Activated CD8-positive, alpha-beta memory T cell treated with anti-CD3 and anti-CD28 coated beads for 36 hours (primary cell): Measurements from ENCODE around the gene FGF19. TPM values are rescaled to one million over a fixed set of nuclear protein-coding genes. Genes with fewer than 3 reads are reported as not detected.

ENCODE experiments used
- CTCF ChIA-PET: fragments of 350-600 bp; sonication (Branson Sonifier 250); formaldehyde crosslinking; loops from one replicate; lab custom pipeline; 2021; ENCODE audit warnings: antibody characterized with exemption; lab: Charles Lee
- POLR2A ChIA-PET: fragments of 350-600 bp; sonication (Branson Sonifier 250); formaldehyde crosslinking; loops from one replicate; lab custom pipeline; 2021; ENCODE audit warnings: antibody characterized with exemption; lab: Charles Lee
- total RNA-seq, 2 experiments: library from RNA; stranded (reverse); gene quantifications; one replicate each; pipeline ENCODE4 v1.2.3, GENCODE V29; 2021

Gene FGF19
- total RNA-seq, 2 experiments from 2014 or later, result not detected

- CTCF ChIA-PET, result no interaction called here
- POLR2A ChIA-PET, result no interaction called here
Measured at GRCh38 chr11:69682221-69682620, 21.6 kb downstream of the FGF19 start.

- CTCF ChIA-PET, result interaction anchor here (2.1 kb wide), 1 partner anchor 11 kb away, joined by 7 read pairs; no protein-coding TSS in a partner anchor
- POLR2A ChIA-PET, result no interaction called here
Measured at GRCh38 chr11:69680688-69681087, 23.1 kb downstream of the FGF19 start.

GRCh38 chr11:69677749-69678148, 26.1 kb downstream of the FGF19 start:
- POLR2A ChIA-PET, result no interaction called here
- CTCF ChIA-PET, result interaction anchor here (1.1 kb wide), 1 partner anchor 9 kb away, joined by 3 read pairs; no protein-coding TSS in a partner anchor

DNA sequence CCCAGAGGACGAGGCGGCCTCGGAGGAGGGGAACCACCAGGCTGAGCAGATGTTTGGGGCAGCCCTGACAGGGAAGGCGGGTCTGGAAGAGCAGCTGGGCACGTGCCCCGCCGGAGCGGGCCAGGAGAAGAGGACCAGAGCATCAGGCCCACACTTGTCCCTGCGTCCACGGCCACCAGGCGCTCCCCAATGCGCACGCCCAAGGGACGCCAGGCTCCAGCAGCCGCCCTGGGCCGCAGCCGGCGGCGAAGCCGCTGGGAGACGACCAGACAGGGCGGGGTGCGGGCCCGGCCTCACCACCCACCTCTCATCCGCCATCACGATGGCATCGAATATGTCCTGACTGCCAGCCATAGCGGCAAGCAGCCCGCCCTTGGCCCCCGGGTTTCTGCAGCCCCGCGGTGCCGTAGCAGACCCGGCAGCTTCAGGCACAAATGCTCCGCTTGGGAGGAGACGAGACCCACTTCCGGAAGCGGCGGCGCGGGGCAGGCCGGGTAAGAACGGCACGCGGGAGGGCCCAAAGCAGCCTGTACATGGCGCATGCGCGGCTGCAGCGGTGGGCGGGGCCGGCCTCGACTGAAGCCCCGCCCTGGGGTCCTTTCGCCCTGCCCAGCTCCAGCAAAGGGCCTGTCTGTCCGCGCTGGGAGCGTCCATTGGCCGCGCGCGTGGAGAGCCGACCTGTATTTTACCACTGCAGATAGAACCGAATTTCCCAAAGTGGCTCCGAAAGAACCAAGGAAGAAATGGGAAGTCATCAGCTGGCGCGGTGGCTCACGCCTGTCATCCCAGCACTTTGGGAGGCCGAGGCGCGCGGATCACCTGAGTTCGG, 28.7 kb downstream of the FGF19 start, which contains the start of gene LTO1:
Gene LTO1 (minus strand): TSS at position 468 of the 829 bp plus-strand sequence. CDS start 114 bp downstream, at position 354.
- CTCF ChIA-PET, result interaction anchor here (1.3 to 1.6 kb wide), 3 partner anchors 12 to 244 kb away, joined by 3 to 4 read pairs (median 3); no protein-coding TSS in a partner anchor

GRCh38 chr11:69674267-69674885, 29.4 kb downstream of the FGF19 start:
- POLR2A ChIA-PET, result interaction anchor here (0.7 kb wide), 1 partner anchor 35 kb away, joined by 4 read pairs; no protein-coding TSS in a partner anchor

More for the DNA sequence above, 28.7 kb downstream of the FGF19 start, which contains the start of gene LTO1:
- POLR2A ChIA-PET, result interaction anchor here (0.6 to 1.1 kb wide), 3 partner anchors 36 to 836 kb away, joined by 3 to 4 read pairs (median 3); no protein-coding TSS in a partner anchor

DNA sequence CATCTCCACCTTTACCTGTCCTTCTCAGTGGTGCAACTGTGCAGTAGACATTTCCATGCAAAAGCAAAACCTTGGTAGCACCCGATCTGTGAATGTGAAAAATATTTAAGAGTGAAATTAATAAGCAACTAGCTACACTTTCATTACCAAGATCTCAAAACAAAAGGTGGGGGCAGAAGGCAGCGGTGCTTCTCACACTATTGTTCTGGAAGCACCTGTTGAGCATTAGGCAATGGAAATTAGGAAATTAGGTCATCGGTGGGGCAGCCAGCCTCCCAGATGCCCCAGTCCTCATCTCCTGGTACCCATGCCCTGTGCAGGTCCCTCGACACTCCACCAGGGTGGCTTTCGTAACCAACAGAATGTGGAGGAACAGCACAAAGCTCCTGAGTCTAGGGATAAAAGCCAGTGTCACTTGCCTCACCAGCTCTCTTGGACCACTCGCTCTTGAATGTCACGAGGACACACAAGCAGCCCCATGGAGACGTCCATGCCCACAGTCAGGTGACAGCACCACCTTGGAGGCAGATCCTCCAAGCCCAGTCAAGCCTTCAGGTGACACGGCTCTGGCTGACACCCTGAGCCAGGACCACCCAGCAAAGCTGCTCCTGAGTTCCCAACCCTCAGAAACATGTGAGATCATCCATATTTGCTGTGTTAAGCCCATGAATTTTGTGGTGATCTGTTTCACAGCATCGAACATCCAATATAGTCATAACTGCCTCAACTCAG, 31.9 kb downstream of the FGF19 start:
- ChIA-PET POLR2A (no interaction called here), CTCF (interaction anchor here (2.7 kb wide), 1 partner anchor 12 kb away, joined by 10 read pairs; no protein-coding TSS in a partner anchor)

More at GRCh38 chr11:69674267-69674885, 29.4 kb downstream of the FGF19 start:
- CTCF ChIA-PET, result interaction anchor here (1.3 to 1.6 kb wide), 3 partner anchors 12 to 245 kb away, joined by 3 to 4 read pairs (median 3); no protein-coding TSS in a partner anchor

GRCh38 chr11:69670158-69670845, 33.5 kb downstream of the FGF19 start:
- ChIA-PET CTCF (interaction anchor here (0.9 to 2.7 kb wide), 4 partner anchors 9 to 77 kb away, joined by 3 to 10 read pairs (median 6); no protein-coding TSS in a partner anchor), POLR2A (no interaction called here)

DNA sequence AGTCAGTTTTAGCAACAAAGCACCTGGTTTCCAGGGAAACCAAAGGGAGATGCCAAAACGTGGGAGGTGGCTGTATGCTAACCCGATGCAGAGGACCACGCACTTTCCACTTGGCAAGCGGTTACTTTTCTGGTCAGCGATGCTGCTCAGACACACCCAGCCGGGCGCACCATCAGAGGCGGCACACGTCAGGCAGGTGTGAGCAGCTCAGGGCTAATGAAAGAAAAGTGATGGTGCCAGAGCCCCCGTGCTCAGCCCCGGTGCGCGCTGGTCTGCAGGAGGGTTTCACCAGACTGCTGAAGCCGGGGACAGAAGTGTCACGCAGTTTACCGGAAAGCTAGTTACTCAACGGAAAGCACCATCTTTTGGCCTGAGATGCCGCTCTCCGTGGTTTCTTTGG, 34.3 kb downstream of the FGF19 start:
- ChIA-PET POLR2A (no interaction called here), CTCF (interaction anchor here (1.0 to 2.7 kb wide), 3 partner anchors 10 to 30 kb away, joined by 3 to 10 read pairs (median 7); no protein-coding TSS in a partner anchor)

DNA sequence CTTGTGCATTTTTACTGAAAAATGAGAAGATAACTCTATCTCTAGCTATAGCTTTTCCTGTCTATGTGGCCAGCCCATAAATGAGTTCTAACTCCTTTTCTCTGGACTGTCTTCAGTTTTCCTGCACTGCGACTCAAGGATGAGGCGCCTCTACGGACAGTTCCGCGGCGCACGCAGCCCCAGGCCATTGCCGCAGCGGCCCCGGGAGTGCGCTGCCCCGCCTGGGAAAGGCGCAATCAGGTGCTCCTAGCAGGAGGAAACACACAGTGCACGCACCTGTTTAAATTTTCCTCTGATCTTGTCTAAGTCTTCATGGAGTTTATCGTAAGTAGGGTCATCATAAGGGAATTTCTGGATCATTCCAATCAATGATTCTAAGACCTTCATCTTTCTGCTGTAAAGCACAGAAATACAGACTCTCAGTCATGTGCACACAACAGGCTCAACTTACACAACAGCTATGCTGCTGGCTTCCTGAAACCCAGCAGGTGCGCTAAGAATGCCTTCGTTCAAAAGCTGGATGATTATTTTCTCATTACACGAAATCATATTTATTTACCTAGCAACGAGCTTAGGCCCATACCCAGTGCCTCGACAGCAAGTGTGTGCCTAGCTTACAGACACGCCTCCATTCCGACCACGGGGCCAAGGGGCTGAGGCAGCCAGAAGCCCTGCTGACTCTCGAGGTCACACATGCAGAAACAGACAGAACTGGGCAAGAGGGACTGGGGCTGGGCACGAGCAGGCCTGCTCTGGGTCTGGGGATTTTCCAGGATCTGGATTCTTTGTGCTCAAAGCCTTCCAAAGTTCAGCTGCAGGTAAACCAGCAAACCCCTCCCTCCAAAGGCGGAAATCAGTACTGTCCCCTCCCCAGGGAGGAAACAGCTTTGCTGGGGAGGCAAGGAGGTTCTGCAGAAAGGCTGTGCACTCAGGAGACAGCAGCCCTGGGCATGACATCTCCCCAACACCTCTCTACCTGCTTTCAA, 35.9 kb downstream of the FGF19 start:
- ChIA-PET POLR2A (no interaction called here), CTCF (interaction anchor here (1.1 kb wide), 1 partner anchor 10 kb away, joined by 3 read pairs; no protein-coding TSS in a partner anchor)

DNA sequence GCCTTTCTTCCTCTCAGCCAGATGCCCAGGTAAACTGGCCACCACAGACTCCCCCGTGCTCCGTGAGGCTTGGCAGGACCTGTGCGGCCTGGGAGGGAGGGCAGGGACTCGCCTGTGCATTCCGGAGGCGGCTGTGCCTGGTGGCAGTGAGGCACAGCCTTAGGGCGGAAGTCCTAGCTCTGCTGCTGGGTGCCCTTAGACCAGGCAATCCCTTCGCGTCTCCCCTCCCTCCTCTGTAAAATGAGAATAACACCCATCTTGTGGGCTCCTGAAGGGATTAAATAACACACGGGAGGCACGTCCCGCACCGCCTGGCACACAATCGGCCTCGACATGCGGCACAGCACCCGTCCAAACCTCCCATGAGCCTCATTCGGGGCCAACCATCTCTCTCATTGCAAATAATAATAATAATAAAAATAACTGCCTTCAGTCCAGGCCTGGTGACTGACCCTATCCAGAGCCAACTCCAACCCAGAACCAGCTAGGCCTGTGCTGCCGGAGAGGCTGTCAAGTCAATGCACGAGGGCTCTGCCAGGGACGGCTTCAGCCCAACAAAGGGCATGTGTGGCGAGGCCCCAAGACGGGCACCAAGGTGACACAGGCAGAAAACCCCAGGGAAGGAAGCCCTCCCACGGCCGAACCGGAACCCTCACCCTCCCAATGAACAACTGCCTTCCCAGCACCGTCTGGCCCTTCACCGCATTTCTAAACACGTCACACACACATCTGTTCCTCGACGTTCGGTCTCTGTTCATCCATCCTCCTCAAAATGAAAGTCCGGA, 36.9 kb downstream of the FGF19 start:
- ChIA-PET POLR2A (no interaction called here), CTCF (no interaction called here)

DNA sequence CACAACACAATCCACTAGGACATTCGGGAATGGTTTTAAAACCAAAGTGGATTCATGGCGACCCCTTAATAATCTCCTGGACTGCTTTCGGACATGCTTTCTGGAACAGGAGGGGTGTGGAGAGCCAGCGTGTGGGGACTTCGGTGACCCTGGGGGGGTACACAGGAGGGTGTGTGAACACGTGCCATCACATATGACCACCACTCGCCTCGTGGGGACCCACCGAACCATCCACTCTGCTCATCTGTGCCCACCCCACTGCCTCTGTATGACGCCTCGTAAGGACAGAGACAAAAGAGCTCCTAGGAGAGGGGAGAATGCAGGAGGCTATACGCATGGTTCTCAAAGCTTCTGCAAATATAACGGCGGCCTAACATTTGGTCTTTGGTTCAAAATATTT, 37.6 kb downstream of the FGF19 start:
- ChIA-PET CTCF (no interaction called here), POLR2A (no interaction called here)

DNA sequence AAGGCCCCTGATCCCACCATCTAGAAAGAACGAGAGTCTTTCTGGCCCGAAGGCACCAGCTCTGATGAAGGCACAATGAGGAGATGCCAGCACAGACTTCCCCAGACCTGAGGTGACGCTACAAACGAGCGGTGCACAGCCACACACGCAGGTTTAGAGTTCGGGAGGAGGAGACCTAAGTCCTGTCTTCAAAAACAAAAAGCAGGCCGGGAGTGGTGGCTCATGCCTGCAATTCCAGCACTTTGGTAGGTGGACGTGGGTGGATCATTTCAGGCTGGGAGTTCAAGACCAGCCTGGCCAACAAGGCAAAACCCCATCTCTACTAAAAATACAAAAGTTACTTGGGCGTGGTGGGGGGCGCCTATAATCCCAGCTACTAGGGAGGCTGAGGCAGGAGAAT, 38.2 kb downstream of the FGF19 start:
- CTCF ChIA-PET, result no interaction called here
- POLR2A ChIA-PET, result no interaction called here

DNA sequence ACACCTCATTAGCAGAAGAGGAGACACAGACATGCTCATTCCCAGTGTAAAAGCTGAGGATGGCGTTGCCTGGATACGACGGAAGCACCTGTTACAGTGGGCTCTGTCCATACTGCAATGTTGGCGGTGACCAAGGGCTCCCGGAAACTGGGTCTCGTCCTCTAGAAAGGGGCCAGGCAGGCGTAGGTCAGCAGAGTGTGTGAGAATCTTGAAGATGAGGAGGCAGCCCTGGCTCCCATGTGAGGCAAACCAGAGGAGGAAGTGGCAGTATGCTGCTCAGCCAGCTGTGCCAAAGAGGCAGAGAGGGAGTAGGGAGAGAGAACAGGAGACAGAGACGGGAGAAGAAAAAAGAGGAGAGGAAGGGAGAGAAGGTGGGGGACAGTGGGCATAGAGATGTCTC, 38.9 kb downstream of the FGF19 start:
- ChIA-PET CTCF (no interaction called here), POLR2A (no interaction called here)

GRCh38 chr11:69664103-69664775, 39.6 kb downstream of the FGF19 start:
- POLR2A ChIA-PET, result no interaction called here
- CTCF ChIA-PET, result no interaction called here

DNA sequence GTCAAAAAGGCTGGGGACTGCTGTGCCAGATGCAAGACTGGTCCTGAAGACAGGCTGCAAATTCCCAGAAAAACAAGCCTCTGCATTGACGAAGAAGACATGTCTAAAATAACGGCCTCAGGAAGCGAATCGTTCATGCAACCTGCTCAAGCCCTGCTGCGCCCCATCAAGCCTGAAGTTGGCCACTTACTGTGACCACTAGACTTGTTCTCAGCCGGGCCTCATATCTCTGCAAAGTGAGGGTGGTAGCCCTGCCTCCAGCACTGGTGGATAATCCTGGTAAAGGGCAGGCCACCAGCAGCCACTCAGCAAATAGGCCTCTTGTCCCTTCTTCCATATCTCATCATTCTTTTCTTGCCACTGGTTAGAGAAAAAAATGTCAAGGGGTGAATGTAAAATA, 40.5 kb downstream of the FGF19 start:
- POLR2A ChIA-PET, result no interaction called here
- CTCF ChIA-PET, result interaction anchor here (1.1 kb wide), 1 partner anchor 12 kb away, joined by 3 read pairs; the partner anchor contains the start of gene LTO1

- POLR2A ChIA-PET, result no interaction called here
- CTCF ChIA-PET, result interaction anchor here (1.1 kb wide), 1 partner anchor 12 kb away, joined by 3 read pairs; the partner anchor contains the start of gene LTO1
Measured at GRCh38 chr11:69662806-69663205, 41.0 kb downstream of the FGF19 start.
